Stomach smooth muscle (tissue), 2 donors: ENCODE data around the gene CRIP2.

Experiments used
- H3K27ac ChIP-seq: one replicate; pipeline ENCODE4 v1.7.0; 2013; ENCODE audit warnings: mild to moderate bottlenecking, low read length, inconsistent platforms
- H3K27me3 ChIP-seq, 2 donors: one replicate each; pipeline ENCODE4 v1.7.0; 2013; ENCODE audit warnings: low read length in 2 of 2; ENCODE audit not compliant: insufficient read depth in 2 of 2, control insufficient read depth in 1 of 2
- H3K36me3 ChIP-seq, 2 donors: one replicate each; pipeline ENCODE4 v1.7.0; 2013; ENCODE audit warnings: low read length in 2 of 2; ENCODE audit not compliant: control insufficient read depth in 2 of 2, insufficient read depth in 2 of 2
- H3K4me1 ChIP-seq: one replicate; pipeline ENCODE4 v1.7.0; 2013; ENCODE audit warnings: low read length; ENCODE audit not compliant: control insufficient read depth, insufficient read depth
- H3K4me3 ChIP-seq, 2 donors: one replicate each; pipeline ENCODE4 v1.7.0; 2013; ENCODE audit warnings: low read length in 2 of 2
- H3K9ac ChIP-seq, 2 donors: one replicate each; pipeline ENCODE4 v1.7.0; 2013; ENCODE audit warnings: low read length in 2 of 2, mild to moderate bottlenecking in 1 of 2
- H3K9me3 ChIP-seq, 2 donors: one replicate each; pipeline ENCODE4 v1.7.0; 2013; ENCODE audit warnings: low read length in 2 of 2; ENCODE audit not compliant: control insufficient read depth in 2 of 2
- donor health status: healthy.
- donor health status: Pancreatic carcinoma.

The CRIP2 gene

GRCh38 chr14:105490572-105491365 lies 16.1 kb downstream of the CRIP2 start, which contains the start of gene TEDC1:
Gene TEDC1, plus strand, starts transcription at chr14:105491246. Its CDS starts 130 bp downstream, at chr14:105491376.
- H3K4me3 ChIP-seq: peak within 1 kb of the TSS; percentile 64 to 78
- no peaks in the 10 kb centered on the region for H3K36me3 ChIP-seq
- peaks cover 52% of the 10 kb centered on the region for H3K4me1 ChIP-seq
- H3K27ac ChIP-seq: peak within 1 kb of the TSS; percentile 70
- peak within 1 kb of the TSS; percentile 66 to 68 for H3K9ac ChIP-seq
- H3K9me3 ChIP-seq: no peaks in the 10 kb centered on the region
- peaks cover 2 to 19% of the 10 kb centered on the region in 2 donors for H3K27me3 ChIP-seq

DNA sequence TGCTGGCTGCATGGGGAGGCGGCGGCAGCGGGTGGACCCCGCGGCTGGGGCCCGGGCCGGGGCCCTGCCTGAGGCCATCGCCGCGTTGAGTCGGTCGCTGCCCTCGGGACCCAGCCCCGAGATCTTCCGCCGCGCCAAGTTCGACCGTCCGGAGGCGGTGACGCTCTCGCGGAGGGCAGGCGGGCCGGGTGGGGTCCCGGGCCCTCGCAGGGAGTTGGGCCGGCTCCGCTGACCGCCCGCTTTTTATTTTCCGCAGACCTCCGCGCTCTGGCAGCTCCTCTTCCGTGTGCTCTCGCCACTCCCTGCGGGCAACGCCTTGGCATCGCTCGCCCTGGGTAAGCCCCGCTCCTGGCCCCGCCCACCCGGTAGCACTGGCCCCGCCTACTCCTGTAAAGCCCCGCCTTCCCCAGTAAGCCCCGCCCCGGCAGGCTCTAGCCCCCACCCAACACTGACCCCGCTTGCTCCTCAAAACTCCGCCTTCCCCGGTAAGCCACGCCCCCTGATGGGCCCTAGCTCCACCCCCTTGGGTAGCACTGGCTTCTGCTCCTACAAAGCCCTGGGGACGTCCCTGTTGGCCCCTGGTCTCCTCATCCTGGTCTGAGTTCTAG lies 16.8 kb downstream of the CRIP2 start:
- peaks cover 0 to 12% of the 10 kb centered on the region in 2 donors for H3K27me3 ChIP-seq
- peak overlapping the region; percentile 53 to 74 for H3K4me3 ChIP-seq
- H3K27ac ChIP-seq: no peak overlapping the region
- H3K36me3 ChIP-seq: no peaks in the 10 kb centered on the region
- H3K9me3 ChIP-seq: no peaks in the 10 kb centered on the region
- H3K9ac ChIP-seq: peak overlapping the region in 1 of 2 donors; percentile 45
- H3K4me1 ChIP-seq: peaks cover 45% of the 10 kb centered on the region

DNA sequence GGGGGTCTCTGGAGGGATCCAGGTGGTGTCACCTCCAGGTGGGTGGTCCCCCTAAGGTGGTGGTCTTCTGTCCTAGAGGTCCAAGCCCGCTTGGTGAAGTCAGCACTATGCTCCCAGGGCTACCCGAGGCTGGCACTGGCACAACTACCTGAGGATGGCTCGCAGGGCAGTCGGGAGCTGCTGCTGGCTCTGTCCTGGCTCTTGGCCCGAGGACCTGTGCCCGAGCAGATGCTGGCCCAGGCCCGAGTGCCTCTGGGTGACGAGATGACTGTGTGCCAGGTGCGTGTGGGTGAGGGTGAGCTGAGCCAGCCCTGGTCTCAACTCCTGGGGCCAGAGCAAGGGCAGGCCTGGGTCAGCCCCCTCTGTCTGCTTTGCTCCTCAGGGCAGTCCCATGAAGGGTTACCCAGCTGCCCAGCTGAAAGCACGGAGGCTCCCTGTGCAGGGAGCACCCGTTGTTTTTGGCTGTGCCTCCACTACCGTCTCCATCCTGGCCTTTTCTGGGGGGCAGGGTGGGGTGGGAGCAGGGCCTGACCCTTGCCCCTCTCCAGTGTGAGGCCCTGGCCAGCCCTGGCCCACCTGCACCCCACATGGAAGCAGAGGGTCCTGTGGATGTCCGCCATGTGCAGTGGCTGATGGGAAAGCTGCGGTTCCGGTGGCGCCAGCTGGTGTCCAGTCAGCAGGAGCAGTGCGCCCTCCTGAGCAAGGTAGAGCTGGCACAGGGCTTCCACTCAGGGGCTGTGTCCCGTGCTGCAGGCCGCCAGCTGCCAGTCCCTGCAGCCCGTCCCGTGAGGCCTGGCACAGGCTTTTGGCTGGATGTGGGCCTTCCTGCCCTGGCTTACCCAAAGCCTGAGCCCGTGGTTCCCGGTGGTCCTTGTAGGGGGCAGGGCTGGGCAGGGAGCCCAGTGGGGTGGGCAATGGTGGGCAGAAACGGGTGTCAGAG lies 17.7 kb downstream of the CRIP2 start:
- no peak overlapping the region for H3K9ac ChIP-seq
- no peaks in the 10 kb centered on the region for H3K9me3 ChIP-seq
- no peak overlapping the region for H3K27ac ChIP-seq

GRCh38 chr14:105492971-105493871 lies 18.6 kb downstream of the CRIP2 start:
- H3K27me3 ChIP-seq: no peaks in the 10 kb centered on the region
- no peak overlapping the region for H3K27ac ChIP-seq
- H3K4me3 ChIP-seq: no peak overlapping the region
- H3K9me3 ChIP-seq: no peaks in the 10 kb centered on the region
- no peak overlapping the region for H3K9ac ChIP-seq
- H3K4me1 ChIP-seq: peaks cover 30% of the 10 kb centered on the region
- no peaks in the 10 kb centered on the region for H3K36me3 ChIP-seq

More for the DNA sequence above, 17.7 kb downstream of the CRIP2 start:
- H3K36me3 ChIP-seq: no peaks in the 10 kb centered on the region
- peaks cover 37% of the 10 kb centered on the region for H3K4me1 ChIP-seq
- H3K27me3 ChIP-seq: peaks cover 0 to 5% of the 10 kb centered on the region in 2 donors
- no peak overlapping the region for H3K4me3 ChIP-seq

DNA sequence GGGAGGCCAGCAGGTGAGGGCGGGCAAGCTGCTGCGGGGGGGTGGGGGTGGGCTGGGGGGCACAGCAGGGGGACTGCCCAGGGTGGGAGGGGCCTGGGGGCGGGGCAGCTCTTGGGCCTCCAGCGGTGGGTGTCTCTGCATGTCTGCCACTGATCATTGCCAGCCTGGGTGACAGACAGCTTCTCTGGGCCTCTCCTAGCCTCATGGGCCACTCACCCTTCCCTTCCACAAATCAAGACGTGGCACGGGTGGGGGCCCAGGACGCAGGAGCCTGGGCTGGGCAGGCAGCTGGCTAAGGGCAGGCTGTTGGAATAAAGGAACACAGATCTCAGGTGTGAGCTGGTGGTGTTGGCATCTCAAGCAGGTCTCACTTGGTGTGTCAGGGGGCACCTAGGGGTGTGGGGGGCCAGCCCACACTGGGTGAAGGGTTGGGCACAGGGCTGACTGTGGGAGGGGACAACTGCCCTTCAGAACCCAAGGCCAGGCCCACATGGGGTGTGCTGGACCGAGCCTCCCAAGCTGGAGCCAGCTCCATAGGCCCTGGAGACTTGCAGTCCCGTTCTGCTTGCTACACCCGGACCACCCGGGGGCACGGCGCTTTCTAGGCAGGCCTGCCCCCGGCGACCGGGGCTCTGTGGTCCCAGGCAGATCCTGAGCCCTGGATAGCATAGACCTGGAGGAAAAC lies 19.4 kb downstream of the CRIP2 start:
- no peaks in the 10 kb centered on the region for H3K36me3 ChIP-seq
- no peak overlapping the region for H3K9ac ChIP-seq
- no peak overlapping the region for H3K27ac ChIP-seq
- H3K4me1 ChIP-seq: peaks cover 22% of the 10 kb centered on the region
- H3K4me3 ChIP-seq: no peak overlapping the region
- H3K9me3 ChIP-seq: no peaks in the 10 kb centered on the region
- H3K27me3 ChIP-seq: no peaks in the 10 kb centered on the region

DNA sequence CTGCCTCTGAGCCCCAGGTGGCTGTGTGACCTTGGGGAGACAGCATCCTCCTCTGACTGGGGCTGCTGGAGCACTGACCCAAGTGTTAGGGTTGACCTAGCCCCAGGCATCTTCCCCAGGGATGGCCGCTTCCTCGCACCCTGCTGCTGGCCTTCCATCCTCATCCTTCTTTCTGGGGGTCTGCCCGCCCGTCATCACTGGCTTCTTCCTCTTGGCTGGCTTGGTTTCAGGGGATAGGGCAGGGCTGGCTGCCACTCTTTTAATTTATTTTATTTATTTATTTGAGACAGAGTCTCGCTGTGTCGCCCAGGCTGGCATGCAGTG lies 19.9 kb downstream of the CRIP2 start:
- H3K4me1 ChIP-seq: peaks cover 17% of the 10 kb centered on the region
- H3K4me3 ChIP-seq: no peak overlapping the region
- no peaks in the 10 kb centered on the region for H3K9me3 ChIP-seq
- H3K27ac ChIP-seq: no peak overlapping the region
- H3K36me3 ChIP-seq: no peaks in the 10 kb centered on the region
- H3K9ac ChIP-seq: no peak overlapping the region
- H3K27me3 ChIP-seq: no peaks in the 10 kb centered on the region

DNA sequence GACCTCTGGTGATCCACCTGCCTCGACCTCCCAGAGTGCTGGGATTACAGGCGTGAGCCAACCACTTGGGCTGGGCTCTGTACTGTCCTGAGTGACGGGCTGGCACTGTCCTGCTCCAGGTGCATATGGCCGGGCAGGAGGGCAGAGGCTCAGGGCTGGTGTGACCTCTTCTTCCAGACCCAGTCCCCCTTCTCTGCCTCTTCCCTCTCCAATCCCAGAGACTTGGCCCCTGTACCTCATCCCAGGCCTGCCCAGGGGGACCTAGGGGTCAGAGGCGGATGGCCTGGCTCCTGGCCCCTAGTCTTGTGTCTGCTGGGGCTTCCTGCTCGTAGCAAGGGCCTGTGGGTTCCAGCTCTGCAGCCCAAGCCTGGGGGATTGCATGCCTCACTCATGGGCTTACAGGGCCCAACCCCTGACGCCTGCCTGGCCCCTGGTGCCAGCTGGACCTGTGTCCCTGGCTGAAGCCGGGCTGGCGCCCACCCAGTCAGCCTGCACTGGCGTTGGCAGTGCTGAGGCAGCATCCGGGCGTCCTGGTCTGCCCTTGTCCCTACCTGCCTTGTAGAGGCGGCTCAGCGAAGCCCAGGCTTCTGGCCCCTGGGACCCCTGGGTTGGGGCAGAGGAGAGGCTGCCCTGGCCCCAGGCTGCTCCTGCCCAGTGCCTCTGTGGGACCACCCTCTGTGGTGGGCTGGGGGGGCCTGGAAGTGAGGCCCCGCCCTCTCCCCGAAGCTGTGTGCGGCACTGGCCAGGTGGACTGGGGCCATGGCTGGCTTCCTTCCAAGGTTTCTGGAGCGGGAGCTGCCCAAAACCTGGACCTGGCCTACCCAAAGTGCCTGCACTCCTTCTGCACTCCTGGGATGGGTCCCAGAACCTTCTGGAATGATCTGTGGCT lies 20.7 kb downstream of the CRIP2 start:
- no peaks in the 10 kb centered on the region for H3K27me3 ChIP-seq
- no peaks in the 10 kb centered on the region for H3K36me3 ChIP-seq
- H3K9me3 ChIP-seq: no peaks in the 10 kb centered on the region
- H3K27ac ChIP-seq: no peak overlapping the region
- H3K4me1 ChIP-seq: peaks cover 11% of the 10 kb centered on the region
- H3K4me3 ChIP-seq: no peak overlapping the region
- H3K9ac ChIP-seq: no peak overlapping the region

DNA sequence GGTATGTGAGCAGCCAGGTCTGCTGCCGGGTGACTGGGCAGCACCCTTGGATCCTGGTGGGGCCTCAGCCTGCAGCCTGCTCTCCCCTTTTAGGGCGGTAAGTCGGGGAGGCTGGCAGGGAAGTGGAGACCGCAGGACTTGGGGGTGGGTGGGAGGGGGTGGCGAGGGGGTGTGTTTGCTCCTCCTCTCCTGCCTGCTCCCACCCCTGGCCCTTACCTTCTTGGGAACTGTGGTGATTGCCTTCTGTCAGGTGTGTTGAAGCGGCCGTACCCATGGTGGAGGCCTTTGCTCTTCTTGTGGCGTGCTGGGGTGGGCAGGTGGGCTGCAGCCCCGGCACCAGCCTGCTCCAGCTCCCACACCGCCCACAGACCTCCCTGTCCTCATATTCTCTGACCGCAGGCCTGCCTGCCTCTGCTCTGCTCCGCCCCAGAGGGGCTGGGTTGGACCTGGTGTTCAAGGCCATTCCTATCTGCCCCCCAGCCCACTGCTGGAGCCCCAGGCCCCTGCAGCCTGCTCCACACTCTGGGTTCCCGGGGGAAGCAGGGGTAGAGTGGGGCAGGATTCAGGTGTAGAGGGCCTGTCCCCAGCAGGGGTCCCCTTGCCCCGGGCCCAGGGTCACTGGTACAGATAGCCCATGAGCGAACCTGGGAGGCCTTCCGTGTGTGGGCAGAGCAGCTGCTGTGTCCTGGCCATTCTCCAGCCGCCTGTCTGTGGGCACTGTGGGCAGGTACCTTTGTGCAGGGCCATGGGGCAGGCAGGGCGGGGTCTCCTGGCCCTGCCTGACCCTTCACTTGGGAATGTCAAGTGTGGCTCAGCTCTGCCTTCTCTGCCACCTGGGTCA lies 21.6 kb downstream of the CRIP2 start:
- Histone ChIP-seq H3K9ac (no peak overlapping the region), H3K36me3 (no peaks in the 10 kb centered on the region), H3K9me3 (no peaks in the 10 kb centered on the region), H3K27me3 (no peaks in the 10 kb centered on the region), H3K4me1 (peaks cover 8% of the 10 kb centered on the region), H3K4me3 (no peak overlapping the region), H3K27ac (no peak overlapping the region)
